H1 (cell line): ENCODE results near the gene BIK. TPM values are rescaled to one million over a fixed set of nuclear protein-coding genes. Genes with fewer than 3 reads are reported as not detected.

Source experiments
- CBX5 ChIP-seq: fragments of 300-800, 300-1000 bp; sonication (generic); IDR thresholded peaks from 2 replicates; pipeline ENCODE4 v1.7.1; 2016; ENCODE audit warnings: antibody characterized with exemption, low read length, low read depth
- CHD1 ChIP-seq: IDR thresholded peaks from 2 replicates; pipeline ENCODE4 v1.6.1; 2012; ENCODE audit warnings: low read depth, low read length, improper control_type of control experiment
- EP300 ChIP-seq, 2 experiments: IDR thresholded peaks; 1 replicate in 1 of 2; 2 replicates in 1 of 2; pipeline ENCODE4 v1.6.1; 2011 to 2012; ENCODE audit warnings: low read depth in 2 of 2, low read length in 2 of 2, mild to moderate bottlenecking in 2 of 2, borderline replicate concordance in 1 of 2, inconsistent platforms in 1 of 2, moderate library complexity in 1 of 2
- KDM1A ChIP-seq: fragments of 200-600, 300-600 bp; sonication (generic); IDR thresholded peaks from 2 replicates; pipeline ENCODE4 v1.7.1; 2016; ENCODE audit warnings: mild to moderate bottlenecking, low read length, borderline replicate concordance
- KDM4A ChIP-seq: IDR thresholded peaks from one replicate; pipeline ENCODE4 v1.7.1; 2012; ENCODE audit warnings: low read depth, mild to moderate bottlenecking, moderate library complexity, low read length, inconsistent platforms; ENCODE audit not compliant: severe bottlenecking
- MAFK ChIP-seq: IDR thresholded peaks from 2 replicates; pipeline ENCODE4 v1.6.1; 2012; ENCODE audit warnings: low read depth, mild to moderate bottlenecking, improper control_type of control experiment, low read length
- POLR2A ChIP-seq, 2 experiments: IDR thresholded peaks; 1 replicate in 1 of 2; 2 replicates in 1 of 2; pipeline ENCODE4 v1.6.1; 2011; ENCODE audit warnings: low read depth in 2 of 2, low read length in 2 of 2, mild to moderate bottlenecking in 2 of 2; ENCODE audit errors: control extremely low read depth in 1 of 2
- RXRA ChIP-seq: IDR thresholded peaks from 2 replicates; pipeline ENCODE4 v1.6.1; 2011; ENCODE audit warnings: low read depth, mild to moderate bottlenecking, low read length, moderate library complexity; ENCODE audit not compliant: insufficient read depth
- SRF ChIP-seq: IDR thresholded peaks from 2 replicates; pipeline ENCODE4 v1.6.1; 2011; ENCODE audit warnings: mild to moderate bottlenecking, low read depth, low read length, moderate library complexity
- TBP ChIP-seq: IDR thresholded peaks from 2 replicates; pipeline ENCODE4 v1.6.1; 2011; ENCODE audit warnings: low read depth, low read length, improper control_type of control experiment
- polyA plus RNA-seq, 7 experiments: library from polyadenylated mRNA; depleted of rRNA in 3 of 7; stranded (reverse) in 5 of 7; unstranded in 2 of 7; fragments of >200 nt in 5 of 7; fragments of 200-250 nt in 2 of 7; gene quantifications; 1 replicate in 5 of 7; 2 replicates in 1 of 7; 4 replicates in 1 of 7; pipeline versions ENCODE4 v1.2.1 to v1.2.3, GENCODE V29; 2011 to 2013; ENCODE audit warnings: missing spikeins in 2 of 7, mixed read lengths in 2 of 7
- total RNA-seq: library from RNA; stranded (reverse); fragmentation: NEBNext Ultra II Directional; extraction: Animal tissue kit (Norgen Biotek cat#: 25700); gene quantifications from 2 replicates; pipeline ENCODE4 v1.2.1, GENCODE V29; 2021

The BIK gene
- total and polyA plus RNA-seq, 2 of the 8 experiments (the other 6 are each of a cell fraction or from before 2014, with no cell fraction given): 3.3 to 5.5 TPM

DNA sequence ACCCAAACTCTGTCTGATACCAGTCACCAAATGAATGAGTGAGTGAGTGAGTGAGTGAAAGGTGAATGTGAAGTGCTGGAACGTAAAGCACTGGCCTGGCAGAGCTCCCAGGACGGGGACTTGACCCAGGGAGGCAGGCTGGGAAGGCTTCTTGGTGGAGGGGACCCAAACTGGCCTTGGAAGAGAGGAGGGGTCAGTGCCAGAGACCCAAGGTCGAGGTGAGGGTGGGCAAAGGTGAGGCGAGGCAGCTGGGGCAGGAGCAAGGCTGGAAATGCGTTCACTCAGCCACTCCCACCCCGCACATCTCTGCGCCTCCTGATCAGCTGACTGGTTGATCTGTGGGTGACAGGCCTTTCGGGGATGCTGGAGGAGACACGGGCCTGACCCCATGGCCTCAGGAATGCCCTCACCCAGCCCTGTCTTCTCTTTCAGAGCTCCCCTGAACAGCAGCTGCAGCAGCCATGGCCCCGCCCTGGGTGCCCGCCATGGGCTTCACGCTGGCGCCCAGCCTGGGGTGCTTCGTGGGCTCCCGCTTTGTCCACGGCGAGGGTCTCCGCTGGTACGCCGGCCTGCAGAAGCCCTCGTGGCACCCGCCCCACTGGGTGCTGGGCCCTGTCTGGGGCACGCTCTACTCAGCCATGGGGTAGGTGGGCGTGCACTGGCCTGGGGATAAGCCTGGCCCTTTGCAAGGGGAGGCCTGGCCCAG, 48.4 kb downstream of the BIK start (continued):
- no peak for TF ChIP-seq KDM4A
- TF ChIP-seq CBX5: no peak
- no peak for TF ChIP-seq EP300 (IDR thresholded peaks at IDR 0.05; ENCODE audit: borderline replicate concordance in 1 of 2, low read depth in 2 of 2, low read length in 2 of 2)
- TF ChIP-seq RXRA: no peak
- no peak for TF ChIP-seq CHD1
- no peak for TF ChIP-seq MAFK
- TF ChIP-seq KDM1A: no peak
- no peak for TF ChIP-seq TBP
- TF ChIP-seq POLR2A (IDR thresholded peaks at IDR 0.05; ENCODE audit: control extremely low read depth in 1 of 2, low read depth in 2 of 2, low read length in 2 of 2): no peak
- TF ChIP-seq SRF: no peak
- TF ChIP-seq, all 59 proteins: peak for 0
